DMS53 (cell line): ENCODE data around the gene CSMD2.
A peak's percentile ranks its signal among the peaks of the same experiment; 100 is the strongest.

Experiments used
- DNase-seq: peaks from one replicate; lab custom pipeline; 2025; lab: John Stamatoyannopoulos, UW

CSMD2 gene

DNA sequence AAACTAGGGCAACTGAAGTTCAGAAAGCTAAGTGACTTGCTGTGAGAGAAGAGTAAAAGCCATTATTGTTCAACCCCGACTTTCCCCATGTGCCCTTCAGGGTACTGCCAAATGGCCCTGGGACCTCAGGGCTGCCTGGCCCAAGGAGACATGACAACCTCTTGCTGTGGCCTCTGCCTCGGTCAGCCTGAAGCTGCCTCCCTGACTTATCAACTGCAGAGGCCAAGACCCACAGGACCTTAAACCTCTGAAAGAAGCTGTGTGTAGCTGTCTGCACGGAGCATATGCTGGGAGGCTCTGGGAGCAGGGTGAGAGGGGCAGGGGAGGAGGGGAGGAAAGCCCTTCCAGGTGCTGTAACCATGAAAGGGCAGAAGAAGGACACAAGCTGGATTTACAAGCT, 265.3 kb downstream of the CSMD2 start:
- no peak for DNase-seq

DNA sequence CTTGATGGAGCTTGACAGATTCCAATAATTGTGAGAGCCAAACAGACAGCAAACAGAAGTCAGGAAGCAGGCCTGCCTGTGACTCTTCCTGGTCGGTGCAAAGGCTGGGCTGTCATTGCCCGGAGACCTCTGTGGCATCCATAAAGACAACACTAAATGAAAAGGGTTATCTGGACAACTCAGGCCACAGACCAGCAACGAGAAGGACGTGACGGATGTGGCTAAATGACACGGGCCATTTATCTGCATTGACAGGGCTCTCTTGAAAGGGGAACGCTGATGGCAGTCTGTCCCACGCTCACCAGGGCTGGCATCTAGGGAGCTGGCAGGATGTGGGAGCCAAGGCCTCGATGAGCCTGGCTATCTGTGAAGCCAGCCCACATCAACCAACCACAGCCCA, 266.1 kb downstream of the CSMD2 start:
- DNase-seq: no peak

- no peak for DNase-seq
Observed at GRCh38 chr1:33898406-33898805, 266.6 kb downstream of the CSMD2 start.

DNA sequence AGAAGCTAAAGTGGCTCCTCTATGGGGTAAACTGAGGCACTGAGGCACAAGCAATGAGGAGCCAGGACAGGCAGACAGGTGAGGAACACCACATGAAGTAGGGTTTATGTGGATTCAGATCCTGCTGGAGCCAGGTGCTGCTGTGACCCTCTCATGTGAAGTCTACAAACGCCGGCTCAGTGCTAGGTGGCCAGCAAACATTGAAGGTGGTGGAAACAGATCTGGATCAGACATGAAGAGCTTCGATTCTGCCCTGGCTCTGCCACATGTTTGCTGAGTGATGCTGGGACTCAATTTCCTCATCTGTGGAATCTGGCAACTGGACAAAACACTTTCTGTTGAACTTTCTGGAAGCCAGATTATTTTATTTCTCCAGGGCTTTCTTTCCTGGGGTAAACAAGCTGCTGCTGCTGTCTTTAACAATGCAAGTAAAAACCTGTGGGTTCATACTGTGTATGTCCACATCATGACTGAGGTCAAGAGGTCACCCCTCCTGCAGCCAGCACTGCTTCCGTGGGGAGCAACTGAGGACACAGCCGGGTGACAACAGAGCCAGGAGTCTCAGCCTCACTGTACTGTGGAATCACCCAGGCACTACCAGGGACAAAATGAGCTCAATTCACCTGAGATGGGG, 267.8 kb downstream of the CSMD2 start:
- DNase-seq: no peak

DNA sequence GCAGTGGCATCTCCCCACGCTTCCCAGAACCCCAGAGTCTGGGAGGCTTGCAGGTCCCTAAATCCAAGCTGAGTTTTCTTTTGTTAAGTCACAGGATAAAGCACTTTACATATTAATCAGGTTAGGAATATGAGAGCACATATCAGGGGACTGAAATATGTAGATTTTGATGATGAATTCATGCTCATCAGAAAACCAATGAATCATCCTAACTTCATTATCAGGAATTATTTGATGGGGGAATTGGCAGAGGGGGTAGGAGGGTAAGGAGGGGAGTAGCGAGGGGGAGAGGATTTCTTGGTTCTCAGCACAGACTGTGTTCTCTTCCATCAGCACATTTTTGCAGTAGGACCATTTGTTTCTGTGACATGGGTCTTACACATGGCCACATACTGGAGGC, 269.1 kb downstream of the CSMD2 start:
- DNase-seq: no peak

- DNase-seq: no peak
Observed at GRCh38 chr1:33895396-33895795, 269.6 kb downstream of the CSMD2 start.

GRCh38 chr1:33893147-33893830, 271.7 kb downstream of the CSMD2 start:
- DNase-seq: no peak

DNA sequence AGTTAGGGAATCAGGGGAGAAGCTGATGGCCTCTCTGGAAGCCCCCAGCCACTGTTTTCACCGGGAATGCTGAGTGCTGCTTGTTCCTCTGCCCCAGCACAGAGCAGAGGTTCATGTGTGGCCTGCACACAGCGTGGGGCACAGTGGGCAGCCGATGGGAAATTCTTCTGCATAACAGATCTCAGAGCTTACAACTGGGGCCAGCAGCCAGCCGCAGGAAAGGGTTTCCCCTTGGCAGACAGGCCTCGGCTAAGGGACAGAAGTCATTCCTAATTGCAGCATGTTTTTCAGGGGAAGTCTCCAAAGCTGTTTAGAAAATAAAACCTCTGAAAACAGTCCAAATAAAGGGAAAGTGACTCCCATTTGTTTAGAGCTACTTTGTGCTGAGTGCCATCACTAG, 278.5 kb downstream of the CSMD2 start:
- no peak for DNase-seq

- DNase-seq: no peak
Observed at GRCh38 chr1:33880305-33880704, 284.7 kb downstream of the CSMD2 start.

GRCh38 chr1:33878392-33878791, 286.6 kb downstream of the CSMD2 start:
- DNase-seq: no peak

- DNase-seq: peak; percentile 6
Observed at GRCh38 chr1:33876970-33877650, 287.9 kb downstream of the CSMD2 start.

GRCh38 chr1:33875862-33876261, 289.2 kb downstream of the CSMD2 start:
- no peak for DNase-seq

DNA sequence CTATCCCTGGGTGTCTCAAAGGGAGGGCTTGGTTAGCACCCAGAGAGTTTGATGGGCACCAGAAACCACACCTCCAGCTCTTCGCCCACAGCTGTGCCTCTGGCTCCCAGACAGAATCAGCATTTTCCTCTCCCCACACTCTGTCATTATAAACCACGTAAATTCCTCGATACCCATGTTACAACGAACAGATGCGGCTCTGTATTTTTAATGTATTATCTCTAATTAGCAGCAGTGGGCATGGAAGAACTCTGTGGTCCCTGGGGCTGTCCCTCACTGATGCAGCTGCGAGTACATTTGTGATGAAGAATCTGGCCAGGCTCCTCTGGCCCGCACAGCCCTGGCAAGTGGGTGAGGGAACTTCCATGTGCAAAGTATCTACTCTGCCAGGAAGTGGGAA, 290.4 kb downstream of the CSMD2 start:
- DNase-seq: no peak

- DNase-seq: no peak
Observed at GRCh38 chr1:33872683-33873082, 292.3 kb downstream of the CSMD2 start.

DNA sequence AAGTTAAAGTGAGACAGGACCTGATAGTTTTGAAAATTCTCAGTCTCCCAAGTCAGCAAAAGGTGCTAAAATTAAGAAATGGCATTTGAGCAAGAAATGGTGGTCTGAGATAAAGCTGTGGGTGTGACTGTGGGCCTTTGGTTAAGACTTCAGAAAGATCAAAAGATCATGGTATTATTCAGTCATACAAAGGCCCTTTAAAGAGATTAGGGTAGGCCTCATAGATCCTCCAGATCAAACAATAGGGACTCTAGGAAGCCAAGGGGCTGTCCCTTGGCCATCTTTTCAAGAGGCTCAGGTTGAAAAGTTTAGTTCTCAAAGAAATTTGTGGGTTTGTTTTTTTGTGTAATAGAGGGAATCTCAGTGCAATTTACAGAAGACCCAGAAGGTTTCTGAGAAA, 292.8 kb downstream of the CSMD2 start:
- no peak for DNase-seq

DNA sequence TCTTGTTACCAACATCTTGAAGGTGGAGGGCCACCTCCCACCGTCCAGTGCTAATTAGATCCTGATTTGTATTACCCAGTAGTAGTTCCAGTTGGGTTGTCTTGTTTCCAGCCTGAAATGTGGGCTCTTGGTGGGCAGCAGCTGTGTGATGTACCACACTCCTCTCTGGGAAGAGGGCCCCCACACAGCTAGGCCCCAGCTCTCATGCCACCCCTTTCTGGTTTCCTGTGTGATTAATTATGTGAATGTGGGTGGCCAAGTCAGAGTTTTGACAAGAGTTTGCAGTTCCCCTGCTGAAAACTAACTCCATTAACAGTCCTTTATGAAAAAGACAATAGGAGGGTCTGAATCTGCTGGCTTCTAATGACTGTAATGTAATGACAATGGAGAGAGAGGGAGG, 297.3 kb downstream of the CSMD2 start:
- DNase-seq: no peak

DNA sequence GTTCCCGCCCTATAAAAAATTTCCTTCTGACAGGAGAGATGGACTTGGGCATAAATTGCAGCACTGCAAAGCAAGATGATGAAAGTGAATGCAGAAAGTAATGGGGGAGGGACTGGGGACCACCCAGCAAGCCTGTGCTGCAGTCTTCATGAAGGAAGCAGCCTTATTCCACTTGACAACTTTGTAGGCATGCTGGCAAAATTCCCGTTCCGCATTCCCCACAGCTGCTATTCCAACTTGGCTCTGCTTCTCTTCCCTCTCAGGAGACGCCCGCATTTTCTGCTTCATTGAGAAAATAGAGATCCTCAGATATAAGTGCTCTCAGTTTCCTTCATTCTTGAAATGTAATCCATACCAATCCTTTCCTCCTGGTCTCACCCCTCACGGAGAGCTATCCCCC, 298.7 kb downstream of the CSMD2 start:
- DNase-seq: no peak

- peak; percentile 21 for DNase-seq
Observed at GRCh38 chr1:33864460-33865389, 300.3 kb downstream of the CSMD2 start.

- DNase-seq: no peak
Observed at GRCh38 chr1:33863779-33864178, 301.3 kb downstream of the CSMD2 start, which contains the start of gene HMGB4. Gene HMGB4, plus strand, starts transcription at chr1:33864079. Its CDS starts 113 bp downstream, at chr1:33864192.

DNA sequence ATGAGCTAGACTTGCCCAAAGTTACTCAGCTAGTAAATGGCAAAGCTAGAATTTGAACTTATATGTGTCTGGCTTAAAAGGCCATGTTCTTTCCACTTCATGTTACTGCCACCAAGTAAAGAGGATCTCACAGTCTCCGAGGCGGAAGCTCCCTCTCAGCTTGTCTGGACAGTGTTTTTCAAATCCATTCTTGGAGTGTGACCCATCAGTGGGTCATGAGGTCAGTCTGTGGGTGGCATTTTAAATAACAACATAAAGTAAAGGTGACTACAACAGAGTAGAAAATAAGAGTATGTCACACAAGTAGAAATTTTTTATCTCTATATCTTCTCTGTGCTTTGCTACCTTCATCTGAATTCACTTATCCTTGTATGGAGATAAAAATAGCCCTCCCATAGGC, 304.4 kb downstream of the CSMD2 start:
- DNase-seq: no peak

DNA sequence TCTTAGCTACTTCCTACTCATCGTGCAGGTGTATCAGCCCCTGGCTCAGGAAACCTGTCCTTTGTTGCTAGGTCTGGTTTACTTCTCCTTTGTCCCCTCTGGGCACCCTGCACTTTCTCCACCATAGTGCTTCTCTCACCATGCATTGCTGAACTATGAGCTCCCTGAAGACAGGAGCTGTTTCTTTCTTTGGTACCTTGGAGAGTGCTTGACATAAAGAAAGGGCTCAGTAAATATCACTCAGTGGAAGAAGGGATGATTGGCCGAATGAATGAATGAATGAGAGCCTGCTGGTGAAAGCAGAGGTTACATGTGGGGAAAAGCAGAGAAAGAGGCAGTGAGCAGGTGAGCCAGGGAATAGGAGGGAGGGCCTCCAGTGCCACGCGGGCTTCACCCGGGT, 310.9 kb downstream of the CSMD2 start:
- no peak for DNase-seq

- DNase-seq: no peak
Observed at GRCh38 chr1:33853431-33853830, 311.6 kb downstream of the CSMD2 start.
